ENCODE measurements around the gene MSMP. TPM values are rescaled to one million over a fixed set of nuclear protein-coding genes. Genes with fewer than 3 reads are reported as not detected.
A peak's percentile ranks its signal among the peaks of the same experiment; 100 is the strongest.

Gene MSMP
- total and polyA plus RNA-seq, 9 of the 15 experiments (the other 6 are each of a cell fraction or from before 2014, with no cell fraction given): 0.60 TPM; not detected in 8

DNA sequence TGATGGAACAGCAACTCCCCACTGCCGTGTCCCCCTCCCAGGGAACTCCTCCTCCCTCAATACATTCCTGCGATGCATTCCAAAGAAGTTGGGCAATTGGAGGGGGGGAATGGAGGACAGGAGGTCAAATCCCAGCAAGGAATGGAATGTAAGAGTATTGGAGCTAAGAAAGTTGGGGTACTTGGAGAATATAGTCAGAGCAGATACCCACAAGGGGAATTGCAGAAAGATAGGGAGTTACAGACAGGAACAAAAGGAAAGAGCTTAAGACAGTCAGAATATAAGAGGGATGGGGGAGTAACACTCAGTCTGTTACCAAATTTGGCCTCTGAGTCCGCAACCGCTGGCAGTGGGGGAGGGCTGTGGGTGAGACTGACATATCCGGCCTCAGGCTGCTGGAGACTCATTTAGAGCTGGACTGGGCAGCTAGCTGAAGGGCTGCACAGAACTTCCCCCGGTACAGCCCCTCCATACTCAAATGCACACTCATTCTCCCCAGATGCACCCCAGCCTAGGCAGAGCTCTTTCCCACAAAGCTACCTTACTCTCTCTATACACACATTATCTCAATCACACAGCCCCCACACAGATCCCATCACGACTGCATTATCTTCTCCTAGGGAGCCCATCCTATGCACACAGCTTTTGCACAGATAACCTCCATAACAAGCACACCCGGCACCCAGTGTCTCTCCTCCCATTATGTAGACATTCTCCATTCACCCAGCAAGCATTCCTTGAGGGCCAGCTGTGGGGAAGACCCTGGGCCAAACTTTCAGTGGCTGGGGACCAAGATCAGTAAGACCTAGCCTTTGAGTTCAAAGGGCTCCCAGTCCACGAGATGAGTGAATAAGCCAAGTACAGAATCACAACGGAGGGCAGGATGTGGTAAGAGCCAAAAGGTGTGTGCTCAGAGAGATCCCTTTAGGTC lies 25.8 kb downstream of the MSMP start (continued):
- TF ChIP-seq EP400 (IDR thresholded peaks at IDR 0.05): peak; percentile 62; the same call in 1 of the 2 replicates
- no peak for TF ChIP-seq ETV6 (IDR thresholded peaks at IDR 0.05; ENCODE audit: borderline replicate concordance in 1 of 2, low read depth in 2 of 2, low read length in 1 of 2)
- no peak for TF ChIP-seq ETV6 (CRISPR knock-in tag; IDR thresholded peaks at IDR 0.05; ENCODE audit: borderline replicate concordance)
- 0 out of 2 replicates have a peak, but pooled peaks have one; percentile 20 for TF ChIP-seq ELF4 (CRISPR knock-in tag; IDR thresholded peaks at IDR 0.05)
- TF ChIP-seq, protein P1, sequence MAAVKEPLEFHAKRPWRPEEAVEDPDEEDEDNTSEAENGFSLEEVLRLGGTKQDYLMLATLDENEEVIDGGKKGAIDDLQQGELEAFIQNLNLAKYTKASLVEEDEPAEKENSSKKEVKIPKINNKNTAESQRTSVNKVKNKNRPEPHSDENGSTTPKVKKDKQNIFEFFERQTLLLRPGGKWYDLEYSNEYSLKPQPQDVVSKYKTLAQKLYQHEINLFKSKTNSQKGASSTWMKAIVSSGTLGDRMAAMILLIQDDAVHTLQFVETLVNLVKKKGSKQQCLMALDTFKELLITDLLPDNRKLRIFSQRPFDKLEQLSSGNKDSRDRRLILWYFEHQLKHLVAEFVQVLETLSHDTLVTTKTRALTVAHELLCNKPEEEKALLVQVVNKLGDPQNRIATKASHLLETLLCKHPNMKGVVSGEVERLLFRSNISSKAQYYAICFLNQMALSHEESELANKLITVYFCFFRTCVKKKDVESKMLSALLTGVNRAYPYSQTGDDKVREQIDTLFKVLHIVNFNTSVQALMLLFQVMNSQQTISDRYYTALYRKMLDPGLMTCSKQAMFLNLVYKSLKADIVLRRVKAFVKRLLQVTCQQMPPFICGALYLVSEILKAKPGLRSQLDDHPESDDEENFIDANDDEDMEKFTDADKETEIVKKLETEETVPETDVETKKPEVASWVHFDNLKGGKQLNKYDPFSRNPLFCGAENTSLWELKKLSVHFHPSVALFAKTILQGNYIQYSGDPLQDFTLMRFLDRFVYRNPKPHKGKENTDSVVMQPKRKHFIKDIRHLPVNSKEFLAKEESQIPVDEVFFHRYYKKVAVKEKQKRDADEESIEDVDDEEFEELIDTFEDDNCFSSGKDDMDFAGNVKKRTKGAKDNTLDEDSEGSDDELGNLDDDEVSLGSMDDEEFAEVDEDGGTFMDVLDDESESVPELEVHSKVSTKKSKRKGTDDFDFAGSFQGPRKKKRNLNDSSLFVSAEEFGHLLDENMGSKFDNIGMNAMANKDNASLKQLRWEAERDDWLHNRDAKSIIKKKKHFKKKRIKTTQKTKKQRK (IDR thresholded peaks at IDR 0.05; ENCODE audit: borderline replicate concordance, low read depth, low read length): no peak
- TF ChIP-seq PHF20 (IDR thresholded peaks at IDR 0.05; ENCODE audit: partially characterized antibody): no peak
- TF ChIP-seq ZNF695 (CRISPR knock-in tag; IDR thresholded peaks at IDR 0.05): no peak
- TF ChIP-seq ZNF75A (CRISPR knock-in tag; IDR thresholded peaks at IDR 0.05): no peak
- TF ChIP-seq ZNF24 (IDR thresholded peaks at IDR 0.05): no peak
- TF ChIP-seq NCOA4 (IDR thresholded peaks at IDR 0.05; ENCODE audit: partially characterized antibody): peak; percentile 59
- no peak for TF ChIP-seq TARDBP (IDR thresholded peaks at IDR 0.05)
- TF ChIP-seq RFX1 (IDR thresholded peaks at IDR 0.05): no peak
- no peak for TF ChIP-seq ILK (tag; IDR thresholded peaks at IDR 0.05; ENCODE audit: borderline replicate concordance, low read depth)
- TF ChIP-seq FOXA1 (IDR thresholded peaks at IDR 0.05; ENCODE audit: borderline replicate concordance): no peak
- no peak for TF ChIP-seq ZNF3 (CRISPR knock-in tag; IDR thresholded peaks at IDR 0.05)
- no peak for TF ChIP-seq ZNF217 (CRISPR knock-in tag; IDR thresholded peaks at IDR 0.05)
- TF ChIP-seq SMARCA4 (IDR thresholded peaks at IDR 0.05): peak; percentile 95
- TF ChIP-seq KLF6 (CRISPR knock-in tag; IDR thresholded peaks at IDR 0.05; ENCODE audit: borderline replicate concordance): no peak
- TF ChIP-seq CHD2 (IDR thresholded peaks at IDR 0.05; ENCODE audit: low read depth, low read length): no peak
- TF ChIP-seq ILF3 (IDR thresholded peaks at IDR 0.05; ENCODE audit: borderline replicate concordance): no peak
- TF ChIP-seq ZC3H4 (CRISPR knock-in tag; IDR thresholded peaks at IDR 0.05; ENCODE audit: borderline replicate concordance): no peak
- TF ChIP-seq, protein P2, sequence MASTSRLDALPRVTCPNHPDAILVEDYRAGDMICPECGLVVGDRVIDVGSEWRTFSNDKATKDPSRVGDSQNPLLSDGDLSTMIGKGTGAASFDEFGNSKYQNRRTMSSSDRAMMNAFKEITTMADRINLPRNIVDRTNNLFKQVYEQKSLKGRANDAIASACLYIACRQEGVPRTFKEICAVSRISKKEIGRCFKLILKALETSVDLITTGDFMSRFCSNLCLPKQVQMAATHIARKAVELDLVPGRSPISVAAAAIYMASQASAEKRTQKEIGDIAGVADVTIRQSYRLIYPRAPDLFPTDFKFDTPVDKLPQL (IDR thresholded peaks at IDR 0.05; ENCODE audit: extremely low read depth, insufficient read length): no peak
- no peak for TF ChIP-seq TEAD1 (CRISPR knock-in tag; IDR thresholded peaks at IDR 0.05)
- TF ChIP-seq KAT8 (IDR thresholded peaks at IDR 0.05; ENCODE audit: low read depth): no peak
- TF ChIP-seq TCF7L2 (IDR thresholded peaks at IDR 0.05; ENCODE audit: low read depth, low read length): no peak

All from K562 (cell line).